Hematopoietic multipotent progenitor cell treated with erythropoietin and hydrocortisone succinate and interleukin-3 and kit ligand, for 15 days (in vitro differentiated cells): ENCODE data around the gene ZNF222.

Experiments used
- DNase-seq: peaks from one replicate; pipeline ENCODE4 v3.0.0-alpha.2; 2015; ENCODE audit warnings: low spot score

The ZNF222 gene

GRCh38 chr19:44025217-44025936 lies at the start of gene ZNF222:
Gene ZNF222, plus strand, starts transcription at chr19:44025379. Its CDS starts 58 bp downstream, at chr19:44025437.
- peak; percentile 73 for DNase-seq

GRCh38 chr19:43976732-43977131 lies 48.4 kb upstream of the ZNF222 start:
- no peak for DNase-seq

GRCh38 chr19:43983544-43983911 lies 41.7 kb upstream of the ZNF222 start:
- no peak for DNase-seq

GRCh38 chr19:43983912-43984686 lies 41.1 kb upstream of the ZNF222 start, which contains the start of gene ZNF155:
Gene ZNF155, plus strand, starts transcription at chr19:43984188. Its CDS starts 4,356 bp downstream, at chr19:43988544.
- peak; percentile 73 for DNase-seq

GRCh38 chr19:43984687-43985000 lies 40.5 kb upstream of the ZNF222 start:
- DNase-seq: no peak

GRCh38 chr19:43997631-43998290 lies 27.4 kb upstream of the ZNF222 start:
- no peak for DNase-seq

GRCh38 chr19:44002212-44002565 lies 23.0 kb upstream of the ZNF222 start:
- DNase-seq: no peak

- peak; percentile 94 for DNase-seq
Observed at GRCh38 chr19:44002566-44003460, 22.4 kb upstream of the ZNF222 start, which contains the start of gene ZNF230. Gene ZNF230, plus strand, starts transcription at chr19:44002957. Its CDS starts 4,122 bp downstream, at chr19:44007079.

- DNase-seq: peak; percentile 8
Observed at GRCh38 chr19:44003461-44004009, 21.6 kb upstream of the ZNF222 start.

GRCh38 chr19:44005973-44006372 lies 19.2 kb upstream of the ZNF222 start:
- DNase-seq: no peak

- no peak for DNase-seq
Observed at GRCh38 chr19:44007473-44007872, 17.7 kb upstream of the ZNF222 start.

GRCh38 chr19:44010468-44010867 lies 14.7 kb upstream of the ZNF222 start:
- no peak for DNase-seq

GRCh38 chr19:44019498-44019897 lies 5.7 kb upstream of the ZNF222 start:
- DNase-seq: no peak

GRCh38 chr19:44021221-44021620 lies 4.0 kb upstream of the ZNF222 start:
- no peak for DNase-seq

- DNase-seq: no peak
Observed at GRCh38 chr19:44024900-44025216, 321 bp upstream of the ZNF222 start.

- DNase-seq: no peak
Observed at GRCh38 chr19:44026622-44027021, 1.4 kb downstream of the ZNF222 start.

- DNase-seq: no peak
Observed at GRCh38 chr19:44032001-44032610, 6.9 kb downstream of the ZNF222 start.

GRCh38 chr19:44042147-44042546 lies 17.0 kb downstream of the ZNF222 start:
- no peak for DNase-seq

- no peak for DNase-seq
Observed at GRCh38 chr19:44050740-44051649, 25.8 kb downstream of the ZNF222 start.
